Upper lobe of left lung (tissue), 6 donors: ENCODE measurements around the gene ELF1. TPM values are rescaled to one million over a fixed set of nuclear protein-coding genes. Genes with fewer than 3 reads are reported as not detected.
"Not testable (repeated sequence)": the region's sequence is repeated elsewhere in the genome, so short reads cannot be mapped to it uniquely, and the experiment has no call there.

Experiments
- ATAC-seq, 2 donors: fragments of 200-7000 bp; cut with Tn5 transposase; one replicate each; pipeline ENCODE4 v1.9.1; 2022; ENCODE audit warnings: mild to moderate bottlenecking in 2 of 2, moderate library complexity in 2 of 2; ENCODE audit not compliant: low FRiP score in 2 of 2
- DNase-seq, 2 donors: peaks; one replicate each; pipeline ENCODE4 v3.0.0-alpha.2; 2019 to 2020
- H3K27ac ChIP-seq, 4 donors: fragments of 200-600 bp; sonication (generic); one replicate each; pipeline ENCODE4 v1.5.1; 2016 to 2019
- H3K27me3 ChIP-seq, 4 donors: fragments of 200-600 bp; sonication (generic); one replicate each; pipeline ENCODE4 v1.5.1; 2017 to 2019
- H3K36me3 ChIP-seq, 4 donors: fragments of 200-600 bp; sonication (generic); one replicate each; pipeline ENCODE4 v1.5.1; 2016 to 2019
- H3K4me1 ChIP-seq, 4 donors: fragments of 200-600 bp; sonication (generic); one replicate each; pipeline ENCODE4 v1.5.1; 2018 to 2019
- H3K4me3 ChIP-seq, 4 donors: fragments of 200-600 bp; sonication (generic); one replicate each; pipeline ENCODE4 v1.5.1; 2017 to 2019; ENCODE audit warnings: mild to moderate bottlenecking in 2 of 4, moderate library complexity in 1 of 4
- H3K9me3 ChIP-seq, 4 donors: fragments of 200-600 bp; sonication (generic); one replicate each; pipeline ENCODE4 v1.5.1; 2018 to 2019
- CTCF ChIP-seq, 6 experiments: fragments of 450-650 bp in 4 of 6; fragments of 200-600 bp in 2 of 6; sonication (generic) in 2 of 6; IDR thresholded peaks; one replicate each; pipeline ENCODE4 v1.5.1; 2016 to 2019; ENCODE audit warnings: antibody characterized with exemption in 6 of 6
- EP300 ChIP-seq, 4 donors: sonication (generic); formaldehyde crosslinking; IDR thresholded peaks; one replicate each; pipeline ENCODE4 v1.5.1; 2017; ENCODE audit warnings: antibody characterized with exemption in 4 of 4, control low read depth in 2 of 4
- POLR2A ChIP-seq, 4 donors: fragments of 450-650 bp; IDR thresholded peaks; one replicate each; pipeline ENCODE4 v1.5.1; 2016 to 2017; ENCODE audit warnings: antibody characterized with exemption in 4 of 4, mild to moderate bottlenecking in 2 of 4
- POLR2AphosphoS5 ChIP-seq, 2 donors: sonication (generic); formaldehyde crosslinking; IDR thresholded peaks; one replicate each; pipeline ENCODE4 v1.5.1; 2017; ENCODE audit warnings: antibody characterized with exemption in 2 of 2
- WGBS, 2 donors: methylation state at CpG; one replicate each; pipeline ENCODE4 v1.1.5; 2017 to 2018; 5-methylcytosine and 5-hydroxymethylcytosine counted together
- total RNA-seq, 6 donors: library from RNA; depleted of rRNA in 4 of 6; stranded (reverse); fragments of >200 nt in 4 of 6; gene quantifications; one replicate each; pipeline versions ENCODE4 v1.1.0 to v1.2.1, GENCODE V29; 2016 to 2021
- donor health status: DM: no; HTN: no; CAD: no; lungs with moderate emphysema.
- donor health status: DM: no; HTN: yes; CAD: no; lungs with severe emphysema.

ELF1 gene
- total RNA-seq, 6 donors from 2014 or later = 52.6 to 134 (median 78.6) TPM

GRCh38 chr13:40910324-40911050, 108.6 kb downstream of the ELF1 start:
- Histone ChIP-seq H3K27ac (no peak overlapping the region), H3K4me3 (no peak overlapping the region), H3K9me3 (no peaks in the 10 kb centered on the region), H3K27me3 (no peaks in the 10 kb centered on the region), H3K36me3 (no peaks in the 10 kb centered on the region), H3K4me1 (no peaks in the 10 kb centered on the region)
- DNase-seq = no peak
- TF ChIP-seq CTCF (IDR thresholded peaks at IDR 0.05) (no peak), POLR2AphosphoS5 (IDR thresholded peaks at IDR 0.05) (no peak), POLR2A (IDR thresholded peaks at IDR 0.05) (no peak), EP300 (IDR thresholded peaks at IDR 0.05) (no peak)
- 70 to 82% methylated on average over 2 of the region's 2 CpGs for WGBS, 2 donors
- ATAC-seq = no peak

DNA sequence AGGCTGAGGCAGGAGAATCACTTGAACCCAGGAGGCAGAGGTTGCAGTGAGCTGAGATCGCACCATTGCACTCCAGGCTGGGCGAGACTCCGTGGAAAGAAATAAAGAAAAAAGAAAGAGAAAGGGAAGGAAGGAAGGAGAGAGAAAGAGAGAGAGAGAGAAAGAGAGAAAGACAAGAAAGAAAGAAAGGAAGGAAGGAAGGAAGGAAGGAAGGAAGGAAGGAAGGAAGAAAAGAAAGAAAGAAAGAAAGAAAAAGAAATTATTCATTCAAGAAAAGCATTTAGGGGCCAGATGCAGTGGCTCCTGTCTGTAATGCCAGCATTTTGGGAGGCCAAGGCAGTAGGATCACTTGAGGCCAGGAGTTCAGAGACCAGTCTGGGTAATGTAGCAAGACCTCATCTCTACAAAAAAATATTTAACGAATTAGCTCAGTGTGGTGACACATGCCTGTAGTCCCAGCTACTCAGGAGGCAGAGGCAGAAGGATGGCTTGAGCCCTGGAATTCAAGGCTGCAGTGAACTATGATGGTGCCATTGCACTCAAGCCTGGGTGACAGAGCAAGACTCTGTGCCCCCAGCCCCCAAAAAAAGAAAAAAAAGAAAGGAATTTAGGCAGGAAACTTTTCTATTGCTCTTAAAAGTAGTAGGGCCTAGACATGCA, 109.4 kb downstream of the ELF1 start:
- H3K27me3 ChIP-seq, H3K36me3 ChIP-seq, DNase-seq, H3K27ac ChIP-seq, H3K4me3 ChIP-seq, ATAC-seq, H3K9me3 ChIP-seq, H3K4me1 ChIP-seq: not testable (repeated sequence)
- WGBS, 2 donors = 93 to 99% methylated on average over 4 of the region's 4 CpGs

- no peak overlapping the region for H3K4me3 ChIP-seq
- no peak for TF ChIP-seq POLR2A (IDR thresholded peaks at IDR 0.05)
- TF ChIP-seq POLR2AphosphoS5 (IDR thresholded peaks at IDR 0.05) = no peak
- no peak for TF ChIP-seq EP300 (IDR thresholded peaks at IDR 0.05)
- no peak for TF ChIP-seq CTCF (IDR thresholded peaks at IDR 0.05)
- ATAC-seq = no peak
- no peaks in the 10 kb centered on the region for H3K9me3 ChIP-seq
- 100% methylated on average over 1 of the region's 1 CpG for WGBS, 2 donors
- DNase-seq = no peak
- no peaks in the 10 kb centered on the region for H3K36me3 ChIP-seq
- H3K27ac ChIP-seq = no peak overlapping the region
- H3K4me1 ChIP-seq = no peaks in the 10 kb centered on the region
- no peaks in the 10 kb centered on the region for H3K27me3 ChIP-seq
These were observed 110.6 kb downstream of the ELF1 start for GRCh38 chr13:40908546-40908945.

DNA sequence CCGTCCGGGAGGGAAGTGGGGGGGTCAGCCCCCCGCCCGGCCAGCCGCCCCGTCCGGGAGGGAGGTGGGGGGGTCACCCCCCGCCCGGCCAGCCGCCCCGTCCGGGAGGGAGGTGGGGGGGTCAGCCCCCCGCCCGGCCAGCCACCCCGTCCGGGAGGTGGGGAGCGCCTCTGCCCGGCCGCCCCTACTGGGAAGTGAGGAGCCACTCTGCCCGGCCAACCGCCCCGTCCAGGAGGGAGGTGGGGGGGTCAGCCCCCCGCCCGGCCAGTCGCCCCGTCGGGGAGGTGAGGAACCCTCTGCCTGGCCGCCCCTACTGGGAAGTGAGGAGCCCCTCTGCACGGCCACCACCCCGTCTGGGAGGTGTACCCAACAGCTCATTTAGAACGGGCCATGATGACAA, 118.1 kb downstream of the ELF1 start:
- H3K4me1 ChIP-seq, H3K9me3 ChIP-seq, H3K4me3 ChIP-seq, H3K36me3 ChIP-seq, H3K27ac ChIP-seq, H3K27me3 ChIP-seq, ATAC-seq: not testable (repeated sequence)
- DNase-seq = peak in 1 of 2 donors; percentile 44
- WGBS, 2 donors = 98% methylated on average over 4 to 13 of the region's 31 CpGs

GRCh38 chr13:40900568-40900967, 118.5 kb downstream of the ELF1 start:
- peak in 1 of 2 donors; percentile 45 for DNase-seq
- not testable (repeated sequence) for H3K4me1 ChIP-seq, H3K36me3 ChIP-seq, ATAC-seq, H3K27ac ChIP-seq, H3K27me3 ChIP-seq, H3K4me3 ChIP-seq, H3K9me3 ChIP-seq
- WGBS, 2 donors = 100% methylated on average over 2 of the region's 28 CpGs; no CpG with 5 or more reads in 1 of the 2 donors

DNA sequence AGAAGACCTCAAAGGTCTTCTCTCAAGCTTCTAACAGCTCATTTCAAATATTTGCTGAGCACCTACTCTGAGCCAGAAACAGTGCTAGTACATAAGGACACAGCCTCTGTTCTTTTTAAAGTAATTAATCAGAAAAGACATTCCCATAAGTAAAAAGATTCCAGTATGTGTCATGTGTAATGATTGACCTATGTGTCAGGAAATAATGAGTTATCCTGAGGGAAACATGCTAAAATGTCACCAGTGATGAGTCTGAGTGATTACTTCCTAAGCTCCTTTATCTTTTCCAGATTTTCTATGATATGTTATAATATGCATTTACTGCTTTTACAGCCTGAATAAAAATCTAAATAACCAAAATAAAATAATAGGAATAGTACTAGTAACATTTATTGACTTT, 122.1 kb downstream of the ELF1 start:
- TF ChIP-seq EP300 (IDR thresholded peaks at IDR 0.05) = no peak
- TF ChIP-seq POLR2A (IDR thresholded peaks at IDR 0.05) = no peak
- TF ChIP-seq CTCF (IDR thresholded peaks at IDR 0.05) = no peak
- no peak for TF ChIP-seq POLR2AphosphoS5 (IDR thresholded peaks at IDR 0.05)
- ATAC-seq = no peak
- no peaks in the 10 kb centered on the region for H3K36me3 ChIP-seq
- no peak overlapping the region for H3K27ac ChIP-seq
- peaks cover 0 to 5% (median 2%) of the 10 kb centered on the region in 4 donors for H3K4me1 ChIP-seq
- no peak overlapping the region for H3K4me3 ChIP-seq
- H3K27me3 ChIP-seq = no peaks in the 10 kb centered on the region
- DNase-seq = no peak
- no peaks in the 10 kb centered on the region for H3K9me3 ChIP-seq
